Measurements from ENCODE around the gene JAG2.

Gene JAG2

GRCh38 chr14:105158794-105159193, 9.8 kb downstream of the JAG2 start:
- H3K4me3 ChIP-seq (ENCODE audit: low read length) = no peak overlapping the region

GRCh38 chr14:105157872-105158271, 10.7 kb downstream of the JAG2 start:
- Histone ChIP-seq H3K27ac (ENCODE audit: low read length) (no peak overlapping the region), H3K36me3 (ENCODE audit: control insufficient read depth, low read depth, low read length) (no peaks in the 10 kb centered on the region), H3K9me3 (ENCODE audit: control insufficient read depth, low read depth, low read length) (no peaks in the 10 kb centered on the region), H3K4me1 (ENCODE audit: control insufficient read depth, low read depth, low read length) (no peaks in the 10 kb centered on the region), H3K27me3 (ENCODE audit: control insufficient read depth, insufficient read depth, low read length) (no peaks in the 10 kb centered on the region), H3K9ac (ENCODE audit: low read length) (no peak overlapping the region), H3K4me3 (ENCODE audit: low read length) (no peak overlapping the region)

More at GRCh38 chr14:105158794-105159193, 9.8 kb downstream of the JAG2 start:
- Histone ChIP-seq H3K9ac (ENCODE audit: low read length) (no peak overlapping the region), H3K9me3 (ENCODE audit: control insufficient read depth, low read depth, low read length) (no peaks in the 10 kb centered on the region), H3K27me3 (ENCODE audit: control insufficient read depth, insufficient read depth, low read length) (no peaks in the 10 kb centered on the region), H3K36me3 (ENCODE audit: control insufficient read depth, low read depth, low read length) (no peaks in the 10 kb centered on the region), H3K27ac (ENCODE audit: low read length) (no peak overlapping the region), H3K4me1 (ENCODE audit: control insufficient read depth, low read depth, low read length) (no peaks in the 10 kb centered on the region)

- H3K27ac ChIP-seq (ENCODE audit: low read length) = no peak overlapping the region
- H3K27me3 ChIP-seq (ENCODE audit: control insufficient read depth, insufficient read depth, low read length) = no peaks in the 10 kb centered on the region
- no peaks in the 10 kb centered on the region for H3K9me3 ChIP-seq (ENCODE audit: control insufficient read depth, low read depth, low read length)
- H3K36me3 ChIP-seq (ENCODE audit: control insufficient read depth, low read depth, low read length) = no peaks in the 10 kb centered on the region
- no peak overlapping the region for H3K9ac ChIP-seq (ENCODE audit: low read length)
- H3K4me3 ChIP-seq (ENCODE audit: low read length) = no peak overlapping the region
- H3K4me1 ChIP-seq (ENCODE audit: control insufficient read depth, low read depth, low read length) = no peaks in the 10 kb centered on the region
Measured at GRCh38 chr14:105156414-105157375, 11.9 kb downstream of the JAG2 start.

GRCh38 chr14:105155681-105156413, 12.7 kb downstream of the JAG2 start:
- no peaks in the 10 kb centered on the region for H3K27me3 ChIP-seq (ENCODE audit: control insufficient read depth, insufficient read depth, low read length)
- H3K9me3 ChIP-seq (ENCODE audit: control insufficient read depth, low read depth, low read length) = no peaks in the 10 kb centered on the region
- H3K27ac ChIP-seq (ENCODE audit: low read length) = no peak overlapping the region
- no peak overlapping the region for H3K4me3 ChIP-seq (ENCODE audit: low read length)
- no peaks in the 10 kb centered on the region for H3K36me3 ChIP-seq (ENCODE audit: control insufficient read depth, low read depth, low read length)
- H3K9ac ChIP-seq (ENCODE audit: low read length) = no peak overlapping the region
- no peaks in the 10 kb centered on the region for H3K4me1 ChIP-seq (ENCODE audit: control insufficient read depth, low read depth, low read length)

GRCh38 chr14:105155071-105155651, 13.4 kb downstream of the JAG2 start:
- Histone ChIP-seq H3K27me3 (ENCODE audit: control insufficient read depth, insufficient read depth, low read length) (no peaks in the 10 kb centered on the region), H3K9me3 (ENCODE audit: control insufficient read depth, low read depth, low read length) (no peaks in the 10 kb centered on the region), H3K36me3 (ENCODE audit: control insufficient read depth, low read depth, low read length) (no peaks in the 10 kb centered on the region), H3K4me1 (ENCODE audit: control insufficient read depth, low read depth, low read length) (no peaks in the 10 kb centered on the region), H3K9ac (ENCODE audit: low read length) (no peak overlapping the region), H3K4me3 (ENCODE audit: low read length) (no peak overlapping the region), H3K27ac (ENCODE audit: low read length) (no peak overlapping the region)

- H3K36me3 ChIP-seq (ENCODE audit: control insufficient read depth, low read depth, low read length) = no peaks in the 10 kb centered on the region
- no peaks in the 10 kb centered on the region for H3K4me1 ChIP-seq (ENCODE audit: control insufficient read depth, low read depth, low read length)
- no peaks in the 10 kb centered on the region for H3K9me3 ChIP-seq (ENCODE audit: control insufficient read depth, low read depth, low read length)
- H3K4me3 ChIP-seq (ENCODE audit: low read length) = no peak overlapping the region
- no peak overlapping the region for H3K9ac ChIP-seq (ENCODE audit: low read length)
- no peak overlapping the region for H3K27ac ChIP-seq (ENCODE audit: low read length)
- H3K27me3 ChIP-seq (ENCODE audit: control insufficient read depth, insufficient read depth, low read length) = no peaks in the 10 kb centered on the region
Measured at GRCh38 chr14:105154476-105154871, 14.1 kb downstream of the JAG2 start.

GRCh38 chr14:105153739-105154475, 14.7 kb downstream of the JAG2 start:
- Histone ChIP-seq H3K36me3 (ENCODE audit: control insufficient read depth, low read depth, low read length) (no peaks in the 10 kb centered on the region), H3K9me3 (ENCODE audit: control insufficient read depth, low read depth, low read length) (no peaks in the 10 kb centered on the region), H3K4me3 (ENCODE audit: low read length) (no peak overlapping the region), H3K27me3 (ENCODE audit: control insufficient read depth, insufficient read depth, low read length) (no peaks in the 10 kb centered on the region), H3K27ac (ENCODE audit: low read length) (no peak overlapping the region), H3K9ac (ENCODE audit: low read length) (no peak overlapping the region), H3K4me1 (ENCODE audit: control insufficient read depth, low read depth, low read length) (no peaks in the 10 kb centered on the region)

- Histone ChIP-seq H3K36me3 (ENCODE audit: control insufficient read depth, low read depth, low read length) (no peaks in the 10 kb centered on the region), H3K27me3 (ENCODE audit: control insufficient read depth, insufficient read depth, low read length) (no peaks in the 10 kb centered on the region), H3K9me3 (ENCODE audit: control insufficient read depth, low read depth, low read length) (no peaks in the 10 kb centered on the region), H3K9ac (ENCODE audit: low read length) (no peak overlapping the region), H3K4me1 (ENCODE audit: control insufficient read depth, low read depth, low read length) (no peaks in the 10 kb centered on the region), H3K27ac (ENCODE audit: low read length) (no peak overlapping the region), H3K4me3 (ENCODE audit: low read length) (no peak overlapping the region)
Measured at GRCh38 chr14:105153331-105153731, 15.2 kb downstream of the JAG2 start.

- no peak overlapping the region for H3K27ac ChIP-seq (ENCODE audit: low read length)
- H3K36me3 ChIP-seq (ENCODE audit: control insufficient read depth, low read depth, low read length) = no peaks in the 10 kb centered on the region
- no peak overlapping the region for H3K9ac ChIP-seq (ENCODE audit: low read length)
- H3K9me3 ChIP-seq (ENCODE audit: control insufficient read depth, low read depth, low read length) = no peaks in the 10 kb centered on the region
- no peaks in the 10 kb centered on the region for H3K4me1 ChIP-seq (ENCODE audit: control insufficient read depth, low read depth, low read length)
- no peaks in the 10 kb centered on the region for H3K27me3 ChIP-seq (ENCODE audit: control insufficient read depth, insufficient read depth, low read length)
- no peak overlapping the region for H3K4me3 ChIP-seq (ENCODE audit: low read length)
Measured at GRCh38 chr14:105152794-105153241, 15.8 kb downstream of the JAG2 start.

- Histone ChIP-seq H3K4me1 (ENCODE audit: control insufficient read depth, low read depth, low read length) (no peaks in the 10 kb centered on the region), H3K4me3 (ENCODE audit: low read length) (no peak overlapping the region), H3K9ac (ENCODE audit: low read length) (no peak overlapping the region), H3K9me3 (ENCODE audit: control insufficient read depth, low read depth, low read length) (no peaks in the 10 kb centered on the region), H3K27ac (ENCODE audit: low read length) (no peak overlapping the region), H3K27me3 (ENCODE audit: control insufficient read depth, insufficient read depth, low read length) (no peaks in the 10 kb centered on the region), H3K36me3 (ENCODE audit: control insufficient read depth, low read depth, low read length) (no peaks in the 10 kb centered on the region)
Measured at GRCh38 chr14:105151838-105152793, 16.5 kb downstream of the JAG2 start.

Data from iPS-18a (cell line).